ENCODE data around the gene ZNF236. TPM values are rescaled to one million over a fixed set of nuclear protein-coding genes. Genes with fewer than 3 reads are reported as not detected.
A peak's percentile ranks its signal among the peaks of the same experiment; 100 is the strongest.

ZNF236 gene
- polyA plus RNA-seq, 3 donors: 1.7 to 6.5 (median 2.4) TPM

GRCh38 chr18:76905821-76906220 lies 83.5 kb downstream of the ZNF236 start:
- no peak overlapping the region for H3K4me2 ChIP-seq (replicated peaks; ENCODE audit: extremely low read depth, low read length, poor library complexity, severe bottlenecking)
- H3K27me3 ChIP-seq (ENCODE audit: control insufficient read depth in 2 of 2, insufficient read depth in 2 of 2, low read length in 2 of 2): no peaks in the 10 kb centered on the region
- H3K4me1 ChIP-seq (ENCODE audit: control insufficient read depth in 1 of 2, insufficient read depth in 2 of 2, low read length in 2 of 2): no peaks in the 10 kb centered on the region
- Mint-ChIP-seq H3K4me3 (no peak overlapping the region), H3K27ac (no peak overlapping the region), H3K36me3 (peaks cover 55 to 75% of the 10 kb centered on the region in 2 donors), H3K4me1 (no peaks in the 10 kb centered on the region), H3K27me3 (ENCODE audit: low read depth in 3 of 3) (peaks cover 0 to 1% (median 0%) of the 10 kb centered on the region in 3 donors), H3K9me3 (no peaks in the 10 kb centered on the region)
- intact Hi-C loops (cut with micrococcal nuclease): no loop called here
- no peak for TF ChIP-seq CTCF (IDR thresholded peaks at IDR 0.05)
- 94% methylated on average over 2 of the region's 4 CpGs for WGBS (ENCODE audit: insufficient coverage)
- no peak overlapping the region for H2AFZ ChIP-seq (ENCODE audit: insufficient read depth, low read depth, low read length, poor library complexity, severe bottlenecking)
- H3K36me3 ChIP-seq (replicated peaks in 1 of 2; ENCODE audit: control insufficient read depth in 1 of 2, insufficient read depth in 2 of 2, low read length in 2 of 2): peaks cover 61 to 83% of the 10 kb centered on the region in 2 donors
- no peak for DNase-seq
- no peaks in the 10 kb centered on the region for H3K79me2 ChIP-seq (ENCODE audit: insufficient read depth, low read length)
- no peak overlapping the region for H3K9ac ChIP-seq (ENCODE audit: insufficient read depth, low read length, poor library complexity, severe bottlenecking)
- H3K27ac ChIP-seq (ENCODE audit: low read depth in 1 of 2, low read length in 2 of 2): no peak overlapping the region
- peaks cover 0 to under 1% of the 10 kb centered on the region in 2 donors for H3K9me3 ChIP-seq (replicated peaks in 1 of 2; ENCODE audit: control insufficient read depth in 1 of 2, insufficient read depth in 1 of 2, low read length in 2 of 2)
- no peak overlapping the region for H3K4me3 ChIP-seq (replicated peaks in 1 of 3; ENCODE audit: low read depth in 2 of 3, low read length in 3 of 3)
- no peaks in the 10 kb centered on the region for H4K20me1 ChIP-seq (ENCODE audit: insufficient read depth, low read length)

- no peak for TF ChIP-seq CTCF (IDR thresholded peaks at IDR 0.05)
- Histone ChIP-seq H2AFZ (ENCODE audit: insufficient read depth, low read depth, low read length, poor library complexity, severe bottlenecking) (no peak overlapping the region), H3K4me2 (replicated peaks; ENCODE audit: extremely low read depth, low read length, poor library complexity, severe bottlenecking) (no peak overlapping the region), H3K9me3 (replicated peaks in 1 of 2; ENCODE audit: control insufficient read depth in 1 of 2, insufficient read depth in 1 of 2, low read length in 2 of 2) (no peaks in the 10 kb centered on the region), H3K27me3 (ENCODE audit: control insufficient read depth in 2 of 2, insufficient read depth in 2 of 2, low read length in 2 of 2) (no peaks in the 10 kb centered on the region), H3K36me3 (replicated peaks in 1 of 2; ENCODE audit: control insufficient read depth in 1 of 2, insufficient read depth in 2 of 2, low read length in 2 of 2) (peaks cover 78 to 92% of the 10 kb centered on the region in 2 donors), H3K4me1 (ENCODE audit: control insufficient read depth in 1 of 2, insufficient read depth in 2 of 2, low read length in 2 of 2) (no peaks in the 10 kb centered on the region), H4K20me1 (ENCODE audit: insufficient read depth, low read length) (no peaks in the 10 kb centered on the region), H3K79me2 (ENCODE audit: insufficient read depth, low read length) (no peaks in the 10 kb centered on the region), H3K9ac (ENCODE audit: insufficient read depth, low read length, poor library complexity, severe bottlenecking) (no peak overlapping the region), H3K27ac (ENCODE audit: low read depth in 1 of 2, low read length in 2 of 2) (no peak overlapping the region), H3K4me3 (replicated peaks in 1 of 3; ENCODE audit: low read depth in 2 of 3, low read length in 3 of 3) (no peak overlapping the region)
- WGBS (ENCODE audit: insufficient coverage): 99% methylated on average over 10 of the region's 10 CpGs
- Mint-ChIP-seq H3K4me1 (no peaks in the 10 kb centered on the region), H3K27ac (peak overlapping the region in 1 of 7 donors; percentile 45), H3K27me3 (ENCODE audit: low read depth in 3 of 3) (peaks cover 0 to 1% (median 0%) of the 10 kb centered on the region in 3 donors), H3K9me3 (no peaks in the 10 kb centered on the region), H3K4me3 (no peak overlapping the region), H3K36me3 (peaks cover 61 to 78% of the 10 kb centered on the region in 2 donors)
- no peak for DNase-seq
- intact Hi-C loops (cut with micrococcal nuclease): no loop called here
Observed at GRCh38 chr18:76908277-76908676, 85.9 kb downstream of the ZNF236 start.
